MM.1S (cell line): Measurements from ENCODE around the gene TIMP4.

Experiments
- EZH2 ChIP-seq: fragments of 300-600 bp; sonication (generic); optimal IDR thresholded peaks from 2 replicates; pipeline ENCODE3; 2017; ENCODE audit warnings: low read depth, mild to moderate bottlenecking, antibody characterized with exemption, low read length, mixed read lengths
- EZH2phosphoT487 ChIP-seq: fragments of 300-600 bp; sonication (generic); IDR thresholded peaks from 2 replicates; pipeline ENCODE4 v1.6.1; 2018; ENCODE audit warnings: antibody characterized with exemption, low read length
- TF ChIP-seq, protein P1 (sequence below): fragments of 300-600 bp; sonication (generic); IDR thresholded peaks from 2 replicates; pipeline ENCODE4 v1.5.1; 2016; ENCODE audit warnings: antibody characterized with exemption, low read length, mixed read lengths

DNA sequence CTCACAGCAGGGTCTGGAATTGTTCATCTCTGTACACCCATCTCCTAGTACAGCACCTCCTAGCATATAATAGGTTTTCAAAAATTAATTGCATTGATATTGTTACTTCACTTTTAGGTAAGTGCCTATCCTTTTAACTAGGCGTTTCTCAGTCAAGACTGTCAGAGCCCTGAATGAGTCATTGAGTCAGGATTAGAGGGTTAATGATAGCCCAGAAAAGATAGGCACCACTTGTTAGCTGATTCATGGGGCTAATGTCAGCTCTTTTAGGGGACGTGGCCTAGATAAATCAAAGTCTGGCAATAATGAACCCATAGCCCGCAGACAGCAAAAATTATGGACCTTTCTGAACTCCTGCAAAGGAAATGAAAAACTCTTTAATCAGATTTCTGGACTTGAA is 42.9 kb downstream of the TIMP4 start:
- TF ChIP-seq, protein P1, sequence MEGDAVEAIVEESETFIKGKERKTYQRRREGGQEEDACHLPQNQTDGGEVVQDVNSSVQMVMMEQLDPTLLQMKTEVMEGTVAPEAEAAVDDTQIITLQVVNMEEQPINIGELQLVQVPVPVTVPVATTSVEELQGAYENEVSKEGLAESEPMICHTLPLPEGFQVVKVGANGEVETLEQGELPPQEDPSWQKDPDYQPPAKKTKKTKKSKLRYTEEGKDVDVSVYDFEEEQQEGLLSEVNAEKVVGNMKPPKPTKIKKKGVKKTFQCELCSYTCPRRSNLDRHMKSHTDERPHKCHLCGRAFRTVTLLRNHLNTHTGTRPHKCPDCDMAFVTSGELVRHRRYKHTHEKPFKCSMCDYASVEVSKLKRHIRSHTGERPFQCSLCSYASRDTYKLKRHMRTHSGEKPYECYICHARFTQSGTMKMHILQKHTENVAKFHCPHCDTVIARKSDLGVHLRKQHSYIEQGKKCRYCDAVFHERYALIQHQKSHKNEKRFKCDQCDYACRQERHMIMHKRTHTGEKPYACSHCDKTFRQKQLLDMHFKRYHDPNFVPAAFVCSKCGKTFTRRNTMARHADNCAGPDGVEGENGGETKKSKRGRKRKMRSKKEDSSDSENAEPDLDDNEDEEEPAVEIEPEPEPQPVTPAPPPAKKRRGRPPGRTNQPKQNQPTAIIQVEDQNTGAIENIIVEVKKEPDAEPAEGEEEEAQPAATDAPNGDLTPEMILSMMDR = no peak
- TF ChIP-seq EZH2 (no peak), EZH2phosphoT487 (no peak)
